Endothelial cell (in vitro differentiated cells): Measurements from ENCODE around the gene CBR3. TPM values are rescaled to one million over a fixed set of nuclear protein-coding genes. Genes with fewer than 3 reads are reported as not detected.

Experiments
- DNase-seq: peaks from one replicate; pipeline ENCODE4 v3.0.0; 2021; ENCODE audit warnings: low spot score
- H3K27ac Mint-ChIP-seq: one replicate; pipeline ENCODE4 v1.8.0; 2021; ENCODE audit warnings: mixed read lengths, inconsistent platforms; ENCODE audit not compliant: unreplicated experiment
- H3K27me3 Mint-ChIP-seq: one replicate; pipeline ENCODE4 v1.8.0; 2021; ENCODE audit warnings: mild to moderate bottlenecking, moderate library complexity, mixed read lengths, inconsistent platforms; ENCODE audit not compliant: unreplicated experiment
- H3K36me3 Mint-ChIP-seq: one replicate; pipeline ENCODE4 v1.8.0; 2021; ENCODE audit warnings: mild to moderate bottlenecking, low read depth, mixed read lengths, inconsistent platforms; ENCODE audit not compliant: unreplicated experiment
- H3K4me1 Mint-ChIP-seq: one replicate; pipeline ENCODE4 v1.8.0; 2021; ENCODE audit warnings: mild to moderate bottlenecking, mixed read lengths, inconsistent platforms; ENCODE audit not compliant: unreplicated experiment
- H3K4me3 Mint-ChIP-seq: one replicate; pipeline ENCODE4 v1.8.0; 2021; ENCODE audit warnings: mild to moderate bottlenecking, mixed read lengths, inconsistent platforms; ENCODE audit not compliant: unreplicated experiment
- H3K9me3 Mint-ChIP-seq: one replicate; pipeline ENCODE4 v1.8.0; 2021; ENCODE audit warnings: mixed read lengths, inconsistent platforms; ENCODE audit not compliant: unreplicated experiment
- total RNA-seq: library from RNA; stranded (reverse); fragmentation: NEBNext Ultra II Directional; extraction: Animal tissue kit (Norgen Biotek cat#: 25700); gene quantifications from one replicate; pipeline ENCODE4 v1.2.1, GENCODE V29; 2021; ENCODE audit not compliant: unreplicated experiment
- TF ChIP-seq, protein P1 (sequence below): fragments of 200-600 bp; sonication (generic); IDR thresholded peaks from one replicate; pipeline ENCODE4 v1.5.0; 2021; ENCODE audit warnings: antibody characterized with exemption; ENCODE audit not compliant: unreplicated experiment

CBR3 gene
- total RNA-seq, 1 donor from 2014 or later = 0.38 TPM

DNA sequence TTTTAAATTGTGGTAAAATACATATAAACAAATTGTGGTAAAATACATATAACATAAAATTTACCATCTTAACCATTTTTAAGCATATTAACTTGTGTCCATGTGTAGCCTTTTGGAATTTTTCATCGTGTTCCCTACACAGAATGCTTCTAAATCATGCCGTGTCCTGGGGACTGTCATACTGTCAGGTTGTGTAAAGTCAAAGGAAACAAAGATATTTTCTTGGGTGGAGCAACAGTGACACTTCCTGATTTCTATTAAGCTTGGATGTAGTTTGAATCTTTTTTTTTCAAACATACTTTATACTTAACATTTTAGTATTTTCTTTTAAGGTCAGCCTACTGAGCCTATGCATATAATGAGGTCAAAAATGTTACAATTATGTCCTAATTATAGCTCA lies 54.1 kb downstream of the CBR3 start:
- no peak overlapping the region for H3K4me3 Mint-ChIP-seq
- H3K27me3 Mint-ChIP-seq = no peaks in the 10 kb centered on the region
- no peak overlapping the region for H3K27ac Mint-ChIP-seq

DNA sequence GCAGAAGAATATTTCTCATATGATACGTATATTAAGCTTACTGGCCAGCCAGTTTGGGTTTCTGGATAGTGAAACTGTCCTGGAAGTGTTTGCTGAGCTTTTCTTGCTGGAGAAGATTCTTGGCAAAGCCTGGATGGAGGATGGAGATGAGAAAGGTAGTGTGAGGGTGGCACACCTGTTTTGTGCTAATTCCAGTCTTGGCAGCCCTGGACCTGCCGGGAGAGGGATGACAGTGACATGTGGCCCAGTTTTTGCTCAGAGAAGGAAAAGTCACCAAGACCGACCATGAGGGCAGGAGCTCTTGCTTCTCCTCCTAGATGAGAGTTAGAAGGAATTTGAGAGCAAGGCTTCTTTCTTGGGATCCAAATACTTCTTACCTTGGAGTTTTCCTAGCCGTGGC lies 55.9 kb downstream of the CBR3 start:
- Mint-ChIP-seq H3K4me3 (no peak overlapping the region), H3K36me3 (no peaks in the 10 kb centered on the region), H3K9me3 (no peaks in the 10 kb centered on the region), H3K27ac (no peak overlapping the region), H3K4me1 (no peaks in the 10 kb centered on the region), H3K27me3 (no peaks in the 10 kb centered on the region)
- TF ChIP-seq, protein P1, sequence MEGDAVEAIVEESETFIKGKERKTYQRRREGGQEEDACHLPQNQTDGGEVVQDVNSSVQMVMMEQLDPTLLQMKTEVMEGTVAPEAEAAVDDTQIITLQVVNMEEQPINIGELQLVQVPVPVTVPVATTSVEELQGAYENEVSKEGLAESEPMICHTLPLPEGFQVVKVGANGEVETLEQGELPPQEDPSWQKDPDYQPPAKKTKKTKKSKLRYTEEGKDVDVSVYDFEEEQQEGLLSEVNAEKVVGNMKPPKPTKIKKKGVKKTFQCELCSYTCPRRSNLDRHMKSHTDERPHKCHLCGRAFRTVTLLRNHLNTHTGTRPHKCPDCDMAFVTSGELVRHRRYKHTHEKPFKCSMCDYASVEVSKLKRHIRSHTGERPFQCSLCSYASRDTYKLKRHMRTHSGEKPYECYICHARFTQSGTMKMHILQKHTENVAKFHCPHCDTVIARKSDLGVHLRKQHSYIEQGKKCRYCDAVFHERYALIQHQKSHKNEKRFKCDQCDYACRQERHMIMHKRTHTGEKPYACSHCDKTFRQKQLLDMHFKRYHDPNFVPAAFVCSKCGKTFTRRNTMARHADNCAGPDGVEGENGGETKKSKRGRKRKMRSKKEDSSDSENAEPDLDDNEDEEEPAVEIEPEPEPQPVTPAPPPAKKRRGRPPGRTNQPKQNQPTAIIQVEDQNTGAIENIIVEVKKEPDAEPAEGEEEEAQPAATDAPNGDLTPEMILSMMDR = no peak
- DNase-seq = no peak

More for the DNA sequence above, 54.1 kb downstream of the CBR3 start:
- TF ChIP-seq, protein P1 = no peak
- H3K9me3 Mint-ChIP-seq = no peaks in the 10 kb centered on the region
- DNase-seq = no peak
- H3K36me3 Mint-ChIP-seq = no peaks in the 10 kb centered on the region
- no peaks in the 10 kb centered on the region for H3K4me1 Mint-ChIP-seq

DNA sequence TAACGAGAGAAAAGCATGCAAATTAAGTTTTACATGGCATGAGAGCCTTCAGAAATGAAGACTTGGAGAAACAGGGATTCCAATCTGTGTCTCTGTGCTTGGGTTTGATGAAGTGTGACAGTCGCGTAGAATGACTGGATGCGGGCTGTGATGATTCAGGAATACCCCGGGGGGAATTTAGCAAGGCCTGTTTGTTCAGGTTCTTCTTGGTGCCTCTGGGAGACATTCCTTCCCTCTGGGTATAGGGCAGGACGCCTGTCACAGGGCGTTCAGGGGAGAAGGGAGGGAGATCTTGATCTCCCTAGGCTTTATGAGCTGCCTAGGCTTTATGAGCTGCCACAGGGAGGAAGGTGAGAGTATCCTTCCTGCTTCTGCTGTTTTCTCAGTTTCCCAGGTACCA lies 58.3 kb downstream of the CBR3 start:
- no peaks in the 10 kb centered on the region for H3K4me1 Mint-ChIP-seq
- no peaks in the 10 kb centered on the region for H3K36me3 Mint-ChIP-seq
- TF ChIP-seq, protein P1 = no peak
- H3K27me3 Mint-ChIP-seq = no peaks in the 10 kb centered on the region
- H3K9me3 Mint-ChIP-seq = no peaks in the 10 kb centered on the region
- H3K27ac Mint-ChIP-seq = no peak overlapping the region
- no peak for DNase-seq
- no peak overlapping the region for H3K4me3 Mint-ChIP-seq

DNA sequence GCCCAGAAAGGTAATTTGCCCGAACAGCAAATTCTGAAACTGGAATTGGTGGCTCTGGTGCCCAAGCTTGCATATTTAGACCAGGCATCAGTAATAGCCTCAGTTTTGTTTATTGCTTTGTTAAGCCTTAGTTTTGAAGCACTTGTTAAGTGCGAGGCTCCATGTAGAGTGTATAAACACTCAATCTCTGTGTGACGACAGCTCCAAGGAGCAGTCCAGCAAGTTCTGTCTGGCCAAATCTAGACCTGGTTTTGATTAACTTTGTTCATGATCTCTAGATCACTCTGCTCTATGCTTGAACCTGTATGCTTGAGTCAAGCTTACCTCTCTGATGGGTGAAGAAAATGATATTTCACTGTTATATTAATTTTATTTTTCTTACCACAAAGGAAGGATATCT lies 59.1 kb downstream of the CBR3 start:
- Mint-ChIP-seq H3K4me3 (no peak overlapping the region), H3K36me3 (no peaks in the 10 kb centered on the region), H3K27ac (no peak overlapping the region), H3K27me3 (no peaks in the 10 kb centered on the region), H3K4me1 (no peaks in the 10 kb centered on the region), H3K9me3 (no peaks in the 10 kb centered on the region)
- DNase-seq = no peak
- TF ChIP-seq, protein P1 = no peak

DNA sequence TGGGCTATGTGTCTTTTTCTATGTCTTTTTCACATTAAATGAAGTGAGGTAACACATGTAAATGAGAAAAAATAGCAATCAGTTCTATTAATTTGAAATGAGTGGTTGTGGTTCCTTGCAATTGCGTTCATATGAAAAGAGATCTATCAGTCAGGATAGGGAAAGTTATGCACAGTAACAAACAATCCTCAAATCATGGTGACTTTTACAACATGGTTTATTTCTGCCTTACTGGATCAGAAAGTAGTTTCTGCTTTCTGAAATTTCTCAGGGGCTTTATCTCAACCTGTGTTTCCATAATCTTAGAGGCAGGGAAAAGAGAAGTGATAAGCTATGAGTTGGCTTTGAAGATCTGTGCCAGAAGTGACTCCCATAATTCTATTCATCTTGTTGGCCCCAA lies 60.7 kb downstream of the CBR3 start:
- Mint-ChIP-seq H3K9me3 (no peaks in the 10 kb centered on the region), H3K27me3 (peaks cover 4% of the 10 kb centered on the region), H3K4me1 (peaks cover under 1% of the 10 kb centered on the region), H3K36me3 (no peaks in the 10 kb centered on the region), H3K27ac (no peak overlapping the region), H3K4me3 (no peak overlapping the region)
- TF ChIP-seq, protein P1 = no peak
- no peak for DNase-seq

Other genes starting within 250 kb of the CBR3 start
- 15.7 TPM for gene SETD4, start 74.6 kb upstream of the CBR3 start, total RNA-seq
- 7.6 TPM for gene CBR1, start 65.1 kb upstream of the CBR3 start, total RNA-seq
- gene DOP1B, start 21.7 kb downstream of the CBR3 start, total RNA-seq = 8.7 TPM
- 43.0 TPM for gene MORC3, start 185.1 kb downstream of the CBR3 start, total RNA-seq